Mesenchymal stem cell (in vitro differentiated cells and primary cell): ENCODE data around the gene NRG3.

Experiments used
- DNase-seq: peaks from one replicate; pipeline ENCODE4 v3.0.0-alpha.2; 2013
- H2AFZ ChIP-seq: one replicate; pipeline ENCODE4 v1.6.1; 2013; ENCODE audit warnings: low read depth, mild to moderate bottlenecking, control low read depth, inconsistent platforms, low read length, moderate library complexity
- H2AK5ac ChIP-seq: 2 replicates; pipeline ENCODE4 v1.6.1; 2013; ENCODE audit warnings: low read length, moderate library complexity, mild to moderate bottlenecking, inconsistent platforms; ENCODE audit not compliant: severe bottlenecking
- H2BK120ac ChIP-seq: one replicate; pipeline ENCODE4 v1.6.1; 2013; ENCODE audit warnings: low read depth, mild to moderate bottlenecking, inconsistent platforms, low read length, moderate library complexity
- H2BK12ac ChIP-seq, 2 experiments: one replicate each; pipeline ENCODE4 v1.6.1; 2013; ENCODE audit warnings: inconsistent platforms in 2 of 2, low read length in 2 of 2, mild to moderate bottlenecking in 2 of 2, moderate library complexity in 2 of 2, control low read depth in 1 of 2
- H2BK15ac ChIP-seq: one replicate; pipeline ENCODE4 v1.6.1; 2013; ENCODE audit warnings: mild to moderate bottlenecking, low read depth, inconsistent platforms; ENCODE audit not compliant: poor library complexity, severe bottlenecking
- H2BK5ac ChIP-seq: 2 replicates; pipeline ENCODE4 v1.6.1; 2013; ENCODE audit warnings: low read depth, mild to moderate bottlenecking, low read length, control low read depth, inconsistent platforms; ENCODE audit not compliant: poor library complexity, severe bottlenecking
- H3K14ac ChIP-seq, 2 experiments: one replicate each; pipeline ENCODE4 v1.6.1; 2013; ENCODE audit warnings: inconsistent platforms in 2 of 2, low read length in 2 of 2, control low read depth in 1 of 2, mild to moderate bottlenecking in 1 of 2, moderate library complexity in 1 of 2
- H3K18ac ChIP-seq, 2 experiments: one replicate each; pipeline ENCODE4 v1.6.1; 2013; ENCODE audit warnings: inconsistent platforms in 2 of 2, low read length in 2 of 2, control low read depth in 1 of 2, low read depth in 1 of 2, mild to moderate bottlenecking in 1 of 2
- H3K23ac ChIP-seq, 2 experiments: one replicate each; pipeline ENCODE4 v1.6.1; 2013; ENCODE audit warnings: inconsistent platforms in 2 of 2, low read length in 2 of 2, mild to moderate bottlenecking in 2 of 2, moderate library complexity in 2 of 2, control low read depth in 1 of 2
- H3K27ac ChIP-seq: 2 replicates; pipeline ENCODE4 v1.5.1; 2013; ENCODE audit warnings: mild to moderate bottlenecking, moderate library complexity, low read length, control low read depth, inconsistent platforms; ENCODE audit not compliant: poor library complexity, severe bottlenecking
- H3K27me3 ChIP-seq, 2 experiments: 2 replicates each; pipeline versions ENCODE4 v1.6.1 to v1.7.0; 2013; ENCODE audit warnings: low read length in 2 of 2, mild to moderate bottlenecking in 2 of 2, moderate library complexity in 2 of 2, control low read depth in 1 of 2, inconsistent platforms in 1 of 2; ENCODE audit not compliant: control insufficient read depth in 1 of 2, insufficient read depth in 1 of 2
- H3K36me3 ChIP-seq, 2 experiments: 2 replicates each; pipeline versions ENCODE4 v1.6.1 to v1.7.0; 2013; ENCODE audit warnings: low read length in 2 of 2, control low read depth in 1 of 2, inconsistent platforms in 1 of 2, low read depth in 1 of 2, mild to moderate bottlenecking in 1 of 2; ENCODE audit not compliant: insufficient read depth in 2 of 2, control insufficient read depth in 1 of 2
- H3K4ac ChIP-seq, 2 experiments: one replicate each; pipeline ENCODE4 v1.6.1; 2013; ENCODE audit warnings: inconsistent platforms in 2 of 2, low read length in 2 of 2, mild to moderate bottlenecking in 2 of 2, moderate library complexity in 2 of 2, control low read depth in 1 of 2, low read depth in 1 of 2
- H3K4me1 ChIP-seq: 2 replicates; pipeline ENCODE4 v1.6.1; 2013; ENCODE audit warnings: low read depth, low read length, control low read depth; ENCODE audit not compliant: control insufficient read depth, insufficient read depth
- H3K4me2 ChIP-seq: 2 replicates; pipeline ENCODE4 v1.6.1; 2013; ENCODE audit warnings: low read length, mild to moderate bottlenecking, inconsistent platforms; ENCODE audit not compliant: poor library complexity, severe bottlenecking
- H3K4me3 ChIP-seq, 2 experiments: 2 replicates each; pipeline versions ENCODE4 v1.5.1 to v1.7.0; 2013; ENCODE audit warnings: low read length in 2 of 2, mild to moderate bottlenecking in 2 of 2, control low read depth in 1 of 2, low read depth in 1 of 2; ENCODE audit not compliant: insufficient read depth in 1 of 2
- H3K79me1 ChIP-seq: replicated peaks from 2 replicates; pipeline ENCODE4 v1.6.1; 2013; ENCODE audit warnings: mild to moderate bottlenecking, control low read depth, low read length, inconsistent platforms; ENCODE audit not compliant: poor library complexity, severe bottlenecking
- H3K9ac ChIP-seq: 2 replicates; pipeline ENCODE4 v1.7.0; 2013; ENCODE audit warnings: mild to moderate bottlenecking, low read length, moderate library complexity
- H3K9me3 ChIP-seq: 2 replicates; pipeline ENCODE4 v1.7.0; 2013; ENCODE audit warnings: mild to moderate bottlenecking, low read length; ENCODE audit not compliant: control insufficient read depth
- H4K8ac ChIP-seq: one replicate; pipeline ENCODE4 v1.6.1; 2013; ENCODE audit warnings: inconsistent platforms, mild to moderate bottlenecking, low read length, moderate library complexity
- H4K91ac ChIP-seq: one replicate; pipeline ENCODE4 v1.6.1; 2013; ENCODE audit warnings: mild to moderate bottlenecking, low read length, inconsistent platforms
- WGBS: methylation state at CpG from one replicate; pipeline ENCODE4 v1.1.7; 2013; ENCODE audit warnings: mixed read lengths; 5-methylcytosine and 5-hydroxymethylcytosine counted together

Gene NRG3

DNA sequence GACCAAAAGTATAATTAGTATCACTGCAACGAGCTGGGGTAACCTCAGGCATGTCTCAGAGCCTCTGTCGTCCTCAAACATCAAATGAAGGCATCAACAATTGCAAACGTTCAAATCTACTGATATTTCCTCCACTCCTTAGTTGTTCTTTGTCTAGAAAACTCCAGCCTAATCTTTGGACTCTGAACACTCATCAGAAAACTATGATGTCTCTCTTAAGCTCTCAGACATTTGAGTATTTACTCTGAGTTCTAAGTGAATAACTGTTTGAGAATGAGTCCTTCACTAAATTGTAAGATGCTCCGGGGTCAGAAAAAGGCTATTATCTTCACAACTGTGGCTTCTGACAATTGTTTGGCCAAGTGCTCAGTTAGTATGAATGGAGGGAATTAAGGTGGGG lies 536.4 kb downstream of the NRG3 start:
- Histone ChIP-seq H3K27ac (no peak overlapping the region), H3K79me1 (no peaks in the 10 kb centered on the region), H4K8ac (no peak overlapping the region), H3K27me3 (no peaks in the 10 kb centered on the region), H3K4me3 (no peak overlapping the region), H2BK5ac (no peak overlapping the region), H3K4me2 (no peak overlapping the region), H3K4ac (no peak overlapping the region), H3K23ac (no peak overlapping the region), H3K4me1 (no peaks in the 10 kb centered on the region), H2BK120ac (no peak overlapping the region), H3K36me3 (no peaks in the 10 kb centered on the region), H2BK15ac (no peak overlapping the region), H3K9ac (no peak overlapping the region), H3K9me3 (peaks cover 7% of the 10 kb centered on the region), H2AK5ac (no peak overlapping the region), H3K14ac (no peak overlapping the region), H4K91ac (no peak overlapping the region), H3K18ac (no peak overlapping the region), H2BK12ac (no peak overlapping the region), H2AFZ (no peak overlapping the region)
- 56% methylated on average over 4 of the region's 4 CpGs for WGBS
- no peak for DNase-seq

DNA sequence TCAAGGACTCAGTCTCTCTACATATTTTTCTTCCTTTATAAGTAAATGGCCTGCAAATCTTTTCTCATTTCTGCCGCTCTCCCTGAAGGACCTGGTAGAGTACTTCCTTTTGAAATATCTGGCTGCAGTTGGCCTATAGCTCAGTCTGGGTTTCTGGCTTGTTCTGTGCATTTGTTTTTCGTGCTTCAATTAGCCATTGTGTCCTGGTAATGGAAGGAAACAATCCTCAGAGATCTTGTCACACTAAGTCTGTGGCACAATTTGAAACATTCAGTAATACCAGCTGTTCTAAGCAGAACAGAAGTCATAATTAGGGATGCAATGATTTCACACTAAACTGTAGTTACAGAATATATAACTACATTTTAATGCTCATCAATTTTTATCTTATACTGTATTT lies 545.0 kb downstream of the NRG3 start:
- Histone ChIP-seq H2BK120ac (no peak overlapping the region), H3K18ac (no peak overlapping the region), H3K4me2 (no peak overlapping the region), H3K27ac (no peak overlapping the region), H3K23ac (no peak overlapping the region), H3K9ac (no peak overlapping the region), H4K91ac (no peak overlapping the region), H3K14ac (no peak overlapping the region), H3K79me1 (no peaks in the 10 kb centered on the region), H2BK12ac (no peak overlapping the region), H3K9me3 (no peaks in the 10 kb centered on the region), H2AK5ac (no peak overlapping the region), H3K4me3 (no peak overlapping the region), H2AFZ (no peak overlapping the region), H3K36me3 (no peaks in the 10 kb centered on the region), H3K4ac (no peak overlapping the region), H4K8ac (no peak overlapping the region), H2BK15ac (no peak overlapping the region), H2BK5ac (no peak overlapping the region), H3K27me3 (no peaks in the 10 kb centered on the region), H3K4me1 (no peaks in the 10 kb centered on the region)
- no peak for DNase-seq
- 64% methylated on average over 1 of the region's 2 CpGs for WGBS

DNA sequence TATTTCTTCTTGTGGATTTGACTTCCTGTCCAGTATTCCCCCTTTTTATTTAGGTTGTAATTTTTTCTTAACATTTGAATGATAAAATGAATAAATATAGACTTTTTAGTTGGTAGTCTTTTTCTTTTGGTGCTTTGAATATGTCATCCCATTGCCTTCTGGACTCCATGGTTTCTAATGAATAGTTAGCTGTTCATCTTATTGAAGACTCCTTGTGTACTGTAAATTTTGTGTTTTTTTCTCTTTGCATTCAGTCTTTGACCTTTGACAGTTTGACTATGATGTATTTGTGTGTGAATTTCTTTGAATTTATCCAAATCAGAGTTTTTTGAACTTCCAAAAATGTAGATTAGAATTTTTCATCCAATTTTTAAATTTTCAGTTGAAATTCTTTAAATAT lies 554.3 kb downstream of the NRG3 start:
- no peak overlapping the region for H4K8ac ChIP-seq
- no peak overlapping the region for H3K4ac ChIP-seq
- no peak for DNase-seq
- H3K14ac ChIP-seq = no peak overlapping the region
- no peak overlapping the region for H3K9ac ChIP-seq
- no peak overlapping the region for H3K4me2 ChIP-seq
- H3K79me1 ChIP-seq = no peaks in the 10 kb centered on the region
- H3K18ac ChIP-seq = no peak overlapping the region
- H2BK120ac ChIP-seq = no peak overlapping the region
- H3K36me3 ChIP-seq = no peaks in the 10 kb centered on the region
- H2BK12ac ChIP-seq = no peak overlapping the region
- no peak overlapping the region for H2AFZ ChIP-seq
- no peak overlapping the region for H2BK5ac ChIP-seq
- H2BK15ac ChIP-seq = no peak overlapping the region
- H3K4me1 ChIP-seq = no peaks in the 10 kb centered on the region
- H3K27ac ChIP-seq = no peak overlapping the region
- H3K4me3 ChIP-seq = no peak overlapping the region
- no peak overlapping the region for H4K91ac ChIP-seq
- H3K27me3 ChIP-seq = no peaks in the 10 kb centered on the region
- no peak overlapping the region for H3K23ac ChIP-seq
- H2AK5ac ChIP-seq = no peak overlapping the region
- peaks cover 48% of the 10 kb centered on the region for H3K9me3 ChIP-seq

DNA sequence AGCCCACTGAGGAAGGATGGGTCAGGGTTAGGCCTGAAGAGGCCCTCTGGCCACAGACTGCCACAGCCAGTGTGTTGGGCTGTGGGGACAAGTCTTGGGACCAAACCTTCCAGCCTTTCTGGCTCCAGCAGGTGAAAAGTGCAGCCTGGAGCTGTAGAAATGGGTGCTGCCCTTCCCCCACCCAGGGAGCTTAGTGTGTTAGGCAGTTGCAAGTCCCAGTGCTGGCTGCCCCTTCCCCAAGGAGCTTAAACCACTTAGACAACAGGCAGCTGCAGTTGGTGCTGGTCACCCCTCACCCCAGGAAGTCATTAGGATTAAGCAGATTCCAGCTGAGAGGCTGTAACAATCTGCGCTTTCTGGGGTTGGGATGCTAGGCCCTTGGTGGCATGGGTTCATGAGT lies 563.3 kb downstream of the NRG3 start:
- Histone ChIP-seq H3K9ac (no peak overlapping the region), H3K79me1 (no peaks in the 10 kb centered on the region), H2BK5ac (no peak overlapping the region), H4K91ac (no peak overlapping the region), H3K4ac (no peak overlapping the region), H3K23ac (no peak overlapping the region), H3K4me1 (no peaks in the 10 kb centered on the region), H3K4me2 (no peak overlapping the region), H3K4me3 (no peak overlapping the region), H2BK120ac (no peak overlapping the region), H3K9me3 (peaks cover 23% of the 10 kb centered on the region), H3K27me3 (no peaks in the 10 kb centered on the region), H2AK5ac (no peak overlapping the region), H2BK15ac (peak overlapping the region; percentile 7), H2BK12ac (no peak overlapping the region), H4K8ac (no peak overlapping the region), H2AFZ (no peak overlapping the region), H3K14ac (no peak overlapping the region), H3K27ac (no peak overlapping the region), H3K18ac (no peak overlapping the region), H3K36me3 (no peaks in the 10 kb centered on the region)
- 69% methylated on average over 1 of the region's 1 CpG for WGBS
- DNase-seq = no peak
